ENCODE results near the gene G3BP2. TPM values are rescaled to one million over a fixed set of nuclear protein-coding genes. Genes with fewer than 3 reads are reported as not detected.

G3BP2 gene
- total and polyA plus RNA-seq, 2 donors (not counting 1 experiment from before 2014, with no cell fraction given) = 33.0 to 154 TPM

DNA sequence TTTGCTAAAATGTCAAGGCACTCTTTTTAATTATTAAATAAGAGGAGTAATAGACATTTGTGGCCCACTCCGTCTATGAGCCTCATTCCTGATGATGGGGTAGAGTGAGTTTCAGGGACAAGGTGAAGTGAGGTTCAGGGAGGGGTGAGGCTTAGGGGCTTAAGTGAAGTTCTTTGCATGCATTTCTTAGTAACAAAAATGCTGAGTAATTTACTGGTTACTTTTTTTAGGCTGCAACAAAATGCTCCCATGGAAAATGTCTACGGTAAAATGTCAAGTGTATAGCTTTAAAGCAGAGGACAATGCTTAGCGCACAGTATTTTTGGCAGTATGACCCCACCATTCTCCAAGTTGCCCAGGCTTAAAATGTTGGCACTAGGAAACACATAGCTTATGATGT lies 49.2 kb upstream of the G3BP2 start:
- ChIA-PET POLR2A (no interaction called here), CTCF (interaction anchor here (0.6 to 3.9 kb wide), 8 partner anchors 10 to 106 kb away, joined by 3 to 37 read pairs (median 8); partner anchors contain the start of gene G3BP2)
- no peak overlapping the region for H3K4me3 ChIP-seq (ENCODE audit: control extremely low read depth in 1 of 5, extremely low read depth in 1 of 5, insufficient read depth in 1 of 5, low read depth in 2 of 5, low read length in 4 of 5)
- TF ChIP-seq EZH2 (IDR thresholded peaks at IDR 0.05; ENCODE audit: borderline replicate concordance, insufficient read depth, low read depth, low read length, poor library complexity, severe bottlenecking) = no peak
- TF ChIP-seq, protein P1, sequence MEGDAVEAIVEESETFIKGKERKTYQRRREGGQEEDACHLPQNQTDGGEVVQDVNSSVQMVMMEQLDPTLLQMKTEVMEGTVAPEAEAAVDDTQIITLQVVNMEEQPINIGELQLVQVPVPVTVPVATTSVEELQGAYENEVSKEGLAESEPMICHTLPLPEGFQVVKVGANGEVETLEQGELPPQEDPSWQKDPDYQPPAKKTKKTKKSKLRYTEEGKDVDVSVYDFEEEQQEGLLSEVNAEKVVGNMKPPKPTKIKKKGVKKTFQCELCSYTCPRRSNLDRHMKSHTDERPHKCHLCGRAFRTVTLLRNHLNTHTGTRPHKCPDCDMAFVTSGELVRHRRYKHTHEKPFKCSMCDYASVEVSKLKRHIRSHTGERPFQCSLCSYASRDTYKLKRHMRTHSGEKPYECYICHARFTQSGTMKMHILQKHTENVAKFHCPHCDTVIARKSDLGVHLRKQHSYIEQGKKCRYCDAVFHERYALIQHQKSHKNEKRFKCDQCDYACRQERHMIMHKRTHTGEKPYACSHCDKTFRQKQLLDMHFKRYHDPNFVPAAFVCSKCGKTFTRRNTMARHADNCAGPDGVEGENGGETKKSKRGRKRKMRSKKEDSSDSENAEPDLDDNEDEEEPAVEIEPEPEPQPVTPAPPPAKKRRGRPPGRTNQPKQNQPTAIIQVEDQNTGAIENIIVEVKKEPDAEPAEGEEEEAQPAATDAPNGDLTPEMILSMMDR (IDR thresholded peaks at IDR 0.05) = no peak
- peaks cover 25% of the 10 kb centered on the region in 2 donors for H3K4me1 ChIP-seq (ENCODE audit: control insufficient read depth in 2 of 2, insufficient read depth in 2 of 2, low read length in 2 of 2)
- no CpG with 5 or more reads among the region's 3 CpGs for WGBS (ENCODE audit: insufficient coverage)
- Mint-ChIP-seq H3K27ac (no peak overlapping the region), H3K4me1 (peaks cover 50% of the 10 kb centered on the region), H3K27me3 (no peaks in the 10 kb centered on the region), H3K9me3 (ENCODE audit: insufficient read depth) (no peaks in the 10 kb centered on the region), H3K4me3 (no peak overlapping the region)
- no peak overlapping the region for H3K4me2 ChIP-seq (replicated peaks; ENCODE audit: low read depth, low read length, poor library complexity, severe bottlenecking)
- no peak overlapping the region for H3K27ac ChIP-seq (ENCODE audit: low read length in 2 of 2)
- ATAC-seq (ENCODE audit: low read depth) (no peak), DNase-seq (no peak)
- H3K36me3 ChIP-seq (replicated peaks in 1 of 2; ENCODE audit: control extremely low read depth in 1 of 2, control insufficient read depth in 1 of 2, extremely low read depth in 1 of 2, insufficient read depth in 2 of 2, low read length in 1 of 2) = peaks cover 0 to 2% of the 10 kb centered on the region in 2 experiments
- no peaks in the 10 kb centered on the region for H4K20me1 ChIP-seq (ENCODE audit: control insufficient read depth, insufficient read depth, low read length, poor library complexity, severe bottlenecking)
- H3K9me3 ChIP-seq (ENCODE audit: control extremely low read depth in 1 of 3, control insufficient read depth in 2 of 3, insufficient read depth in 1 of 3, low read length in 2 of 3) = no peaks in the 10 kb centered on the region
- H3K9ac ChIP-seq (ENCODE audit: low read length) = no peak overlapping the region
- H3K27me3 ChIP-seq (replicated peaks in 1 of 4; ENCODE audit: control extremely low read depth in 1 of 4, control insufficient read depth in 3 of 4, insufficient read depth in 4 of 4, low read length in 3 of 4) = no peaks in the 10 kb centered on the region
- intact Hi-C loops (cut with micrococcal nuclease) = no loop called here
- H3K79me2 ChIP-seq (ENCODE audit: control insufficient read depth, insufficient read depth, low read length) = peaks cover 50% of the 10 kb centered on the region
- no peak overlapping the region for H2AFZ ChIP-seq (ENCODE audit: insufficient read depth, low read depth, low read length, poor library complexity, severe bottlenecking)

DNA sequence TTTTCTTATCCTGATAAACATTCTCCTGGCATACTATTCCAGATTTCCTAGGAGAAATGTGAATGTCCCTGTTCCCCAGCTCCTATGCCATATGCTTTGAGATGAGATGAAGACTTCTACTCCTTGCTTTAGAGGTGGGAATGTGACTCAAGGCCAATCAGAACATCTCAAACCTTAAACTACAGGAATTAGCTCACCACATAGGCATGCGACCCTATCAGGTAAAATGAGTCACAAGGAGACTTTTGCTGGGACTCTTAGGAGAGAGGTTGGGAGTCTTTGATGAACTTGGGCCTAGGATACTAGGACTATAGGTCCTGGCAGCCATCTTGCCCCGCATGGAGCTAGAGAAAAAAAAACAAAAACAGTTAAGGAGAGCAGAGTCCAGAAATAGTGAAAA lies 45.3 kb upstream of the G3BP2 start:
- WGBS (ENCODE audit: insufficient coverage) = no CpG with 5 or more reads among the region's 2 CpGs
- Mint-ChIP-seq H3K4me3 (no peak overlapping the region), H3K27me3 (no peaks in the 10 kb centered on the region), H3K4me1 (peaks cover 17% of the 10 kb centered on the region), H3K27ac (no peak overlapping the region), H3K9me3 (ENCODE audit: insufficient read depth) (no peaks in the 10 kb centered on the region)
- no peak for TF ChIP-seq EZH2 (IDR thresholded peaks at IDR 0.05; ENCODE audit: borderline replicate concordance, insufficient read depth, low read depth, low read length, poor library complexity, severe bottlenecking)
- TF ChIP-seq, protein P1 (IDR thresholded peaks at IDR 0.05) = no peak
- POLR2A ChIA-PET = interaction anchor here (0.6 kb wide), 1 partner anchor 1276 kb away, joined by 5 read pairs; no protein-coding TSS in a partner anchor
- Histone ChIP-seq H3K27me3 (replicated peaks in 1 of 4; ENCODE audit: control extremely low read depth in 1 of 4, control insufficient read depth in 3 of 4, insufficient read depth in 4 of 4, low read length in 3 of 4) (no peaks in the 10 kb centered on the region), H3K36me3 (replicated peaks in 1 of 2; ENCODE audit: control extremely low read depth in 1 of 2, control insufficient read depth in 1 of 2, extremely low read depth in 1 of 2, insufficient read depth in 2 of 2, low read length in 1 of 2) (no peaks in the 10 kb centered on the region), H3K4me3 (ENCODE audit: control extremely low read depth in 1 of 5, extremely low read depth in 1 of 5, insufficient read depth in 1 of 5, low read depth in 2 of 5, low read length in 4 of 5) (no peak overlapping the region), H2AFZ (ENCODE audit: insufficient read depth, low read depth, low read length, poor library complexity, severe bottlenecking) (no peak overlapping the region), H3K27ac (ENCODE audit: low read length in 2 of 2) (no peak overlapping the region), H3K79me2 (ENCODE audit: control insufficient read depth, insufficient read depth, low read length) (peaks cover 24% of the 10 kb centered on the region), H3K4me2 (replicated peaks; ENCODE audit: low read depth, low read length, poor library complexity, severe bottlenecking) (no peak overlapping the region), H3K9ac (ENCODE audit: low read length) (no peak overlapping the region), H4K20me1 (ENCODE audit: control insufficient read depth, insufficient read depth, low read length, poor library complexity, severe bottlenecking) (no peaks in the 10 kb centered on the region), H3K9me3 (ENCODE audit: control extremely low read depth in 1 of 3, control insufficient read depth in 2 of 3, insufficient read depth in 1 of 3, low read length in 2 of 3) (no peaks in the 10 kb centered on the region), H3K4me1 (ENCODE audit: control insufficient read depth in 2 of 2, insufficient read depth in 2 of 2, low read length in 2 of 2) (peaks cover 7 to 14% of the 10 kb centered on the region in 2 donors)
- ATAC-seq (ENCODE audit: low read depth) = no peak
- intact Hi-C loops (cut with micrococcal nuclease) = no loop called here
- CTCF ChIA-PET = interaction anchor here (0.7 kb wide), 1 partner anchor 177 kb away, joined by 3 read pairs; no protein-coding TSS in a partner anchor
- no peak for DNase-seq

All from B cell (primary cell).